ENCODE results near the gene PPP1R12A.

Gene PPP1R12A

GRCh38 chr12:79778802-79779448 is 156.0 kb downstream of the PPP1R12A start:
- Histone ChIP-seq H3K4me1 (ENCODE audit: insufficient read depth, low read length) (peaks cover 4% of the 10 kb centered on the region; the same call in 1 of the 2 replicates), H3K27me3 (ENCODE audit: insufficient read depth, low read length) (no peaks in the 10 kb centered on the region), H3K4me3 (ENCODE audit: low read length) (no peak overlapping the region), H3K36me3 (ENCODE audit: insufficient read depth, low read depth, low read length) (peaks cover 53% of the 10 kb centered on the region), H3K27ac (ENCODE audit: low read length) (no peak overlapping the region), H3K9me3 (ENCODE audit: insufficient read depth, low read depth, low read length) (no peaks in the 10 kb centered on the region), H3K9ac (ENCODE audit: low read depth, low read length) (no peak overlapping the region)

GRCh38 chr12:79776111-79776510 is 158.8 kb downstream of the PPP1R12A start:
- Histone ChIP-seq H3K27ac (ENCODE audit: low read length) (no peak overlapping the region), H3K4me1 (ENCODE audit: insufficient read depth, low read length) (no peaks in the 10 kb centered on the region), H3K36me3 (ENCODE audit: insufficient read depth, low read depth, low read length) (peaks cover 43% of the 10 kb centered on the region), H3K9ac (ENCODE audit: low read depth, low read length) (no peak overlapping the region), H3K27me3 (ENCODE audit: insufficient read depth, low read length) (no peaks in the 10 kb centered on the region), H3K4me3 (ENCODE audit: low read length) (no peak overlapping the region), H3K9me3 (ENCODE audit: insufficient read depth, low read depth, low read length) (no peaks in the 10 kb centered on the region)

- Histone ChIP-seq H3K27ac (ENCODE audit: low read length) (no peak overlapping the region), H3K9me3 (ENCODE audit: insufficient read depth, low read depth, low read length) (no peaks in the 10 kb centered on the region), H3K27me3 (ENCODE audit: insufficient read depth, low read length) (no peaks in the 10 kb centered on the region), H3K36me3 (ENCODE audit: insufficient read depth, low read depth, low read length) (peaks cover 43% of the 10 kb centered on the region), H3K4me1 (ENCODE audit: insufficient read depth, low read length) (no peaks in the 10 kb centered on the region), H3K9ac (ENCODE audit: low read depth, low read length) (no peak overlapping the region), H3K4me3 (ENCODE audit: low read length) (no peak overlapping the region)
Observed at GRCh38 chr12:79775355-79776027, 159.4 kb downstream of the PPP1R12A start.

- Histone ChIP-seq H3K27ac (ENCODE audit: low read length) (no peak overlapping the region), H3K27me3 (ENCODE audit: insufficient read depth, low read length) (no peaks in the 10 kb centered on the region), H3K4me3 (ENCODE audit: low read length) (no peak overlapping the region), H3K9ac (ENCODE audit: low read depth, low read length) (no peak overlapping the region), H3K9me3 (ENCODE audit: insufficient read depth, low read depth, low read length) (no peaks in the 10 kb centered on the region), H3K36me3 (ENCODE audit: insufficient read depth, low read depth, low read length) (peaks cover 31% of the 10 kb centered on the region), H3K4me1 (ENCODE audit: insufficient read depth, low read length) (no peaks in the 10 kb centered on the region)
Observed at GRCh38 chr12:79773896-79774295, 161.0 kb downstream of the PPP1R12A start.

GRCh38 chr12:79769860-79770485 is 164.9 kb downstream of the PPP1R12A start:
- Histone ChIP-seq H3K4me3 (ENCODE audit: low read length) (no peak overlapping the region), H3K27ac (ENCODE audit: low read length) (no peak overlapping the region), H3K9me3 (ENCODE audit: insufficient read depth, low read depth, low read length) (no peaks in the 10 kb centered on the region), H3K27me3 (ENCODE audit: insufficient read depth, low read length) (no peaks in the 10 kb centered on the region), H3K4me1 (ENCODE audit: insufficient read depth, low read length) (no peaks in the 10 kb centered on the region), H3K36me3 (ENCODE audit: insufficient read depth, low read depth, low read length) (peaks cover 13% of the 10 kb centered on the region), H3K9ac (ENCODE audit: low read depth, low read length) (no peak overlapping the region)

GRCh38 chr12:79769189-79769859 is 165.6 kb downstream of the PPP1R12A start:
- Histone ChIP-seq H3K9me3 (ENCODE audit: insufficient read depth, low read depth, low read length) (no peaks in the 10 kb centered on the region), H3K36me3 (ENCODE audit: insufficient read depth, low read depth, low read length) (peaks cover 7% of the 10 kb centered on the region; the same call in 1 of the 2 replicates), H3K27me3 (ENCODE audit: insufficient read depth, low read length) (no peaks in the 10 kb centered on the region), H3K4me1 (ENCODE audit: insufficient read depth, low read length) (no peaks in the 10 kb centered on the region), H3K4me3 (ENCODE audit: low read length) (no peak overlapping the region), H3K9ac (ENCODE audit: low read depth, low read length) (no peak overlapping the region), H3K27ac (ENCODE audit: low read length) (no peak overlapping the region)

GRCh38 chr12:79766705-79767464 is 168.0 kb downstream of the PPP1R12A start:
- Histone ChIP-seq H3K9ac (ENCODE audit: low read depth, low read length) (no peak overlapping the region), H3K9me3 (ENCODE audit: insufficient read depth, low read depth, low read length) (no peaks in the 10 kb centered on the region), H3K27ac (ENCODE audit: low read length) (no peak overlapping the region), H3K4me1 (ENCODE audit: insufficient read depth, low read length) (no peaks in the 10 kb centered on the region), H3K4me3 (ENCODE audit: low read length) (no peak overlapping the region), H3K27me3 (ENCODE audit: insufficient read depth, low read length) (no peaks in the 10 kb centered on the region), H3K36me3 (ENCODE audit: insufficient read depth, low read depth, low read length) (0 out of 2 replicates have a peak, but pooled peaks cover 3% of the 10 kb centered on the region)

GRCh38 chr12:79765157-79765556 is 169.7 kb downstream of the PPP1R12A start:
- no peak overlapping the region for H3K27ac ChIP-seq (ENCODE audit: low read length)
- no peak overlapping the region for H3K9ac ChIP-seq (ENCODE audit: low read depth, low read length)
- no peak overlapping the region for H3K4me3 ChIP-seq (ENCODE audit: low read length)
- H3K4me1 ChIP-seq (ENCODE audit: insufficient read depth, low read length): no peaks in the 10 kb centered on the region
- H3K27me3 ChIP-seq (ENCODE audit: insufficient read depth, low read length): no peaks in the 10 kb centered on the region
- no peaks in the 10 kb centered on the region for H3K36me3 ChIP-seq (ENCODE audit: insufficient read depth, low read depth, low read length)
- no peaks in the 10 kb centered on the region for H3K9me3 ChIP-seq (ENCODE audit: insufficient read depth, low read depth, low read length)

GRCh38 chr12:79764641-79765040 is 170.3 kb downstream of the PPP1R12A start:
- Histone ChIP-seq H3K4me3 (ENCODE audit: low read length) (no peak overlapping the region), H3K9ac (ENCODE audit: low read depth, low read length) (no peak overlapping the region), H3K27me3 (ENCODE audit: insufficient read depth, low read length) (no peaks in the 10 kb centered on the region), H3K4me1 (ENCODE audit: insufficient read depth, low read length) (no peaks in the 10 kb centered on the region), H3K9me3 (ENCODE audit: insufficient read depth, low read depth, low read length) (no peaks in the 10 kb centered on the region), H3K36me3 (ENCODE audit: insufficient read depth, low read depth, low read length) (no peaks in the 10 kb centered on the region), H3K27ac (ENCODE audit: low read length) (no peak overlapping the region)

- H3K27me3 ChIP-seq (ENCODE audit: insufficient read depth, low read length): no peaks in the 10 kb centered on the region
- no peaks in the 10 kb centered on the region for H3K4me1 ChIP-seq (ENCODE audit: insufficient read depth, low read length)
- H3K4me3 ChIP-seq (ENCODE audit: low read length): no peak overlapping the region
- no peak overlapping the region for H3K9ac ChIP-seq (ENCODE audit: low read depth, low read length)
- H3K36me3 ChIP-seq (ENCODE audit: insufficient read depth, low read depth, low read length): no peaks in the 10 kb centered on the region
- no peak overlapping the region for H3K27ac ChIP-seq (ENCODE audit: low read length)
- no peaks in the 10 kb centered on the region for H3K9me3 ChIP-seq (ENCODE audit: insufficient read depth, low read depth, low read length)
Observed at GRCh38 chr12:79763766-79764452, 171.0 kb downstream of the PPP1R12A start.

- Histone ChIP-seq H3K9ac (ENCODE audit: low read depth, low read length) (no peak overlapping the region), H3K27ac (ENCODE audit: low read length) (no peak overlapping the region), H3K4me1 (ENCODE audit: insufficient read depth, low read length) (no peaks in the 10 kb centered on the region), H3K36me3 (ENCODE audit: insufficient read depth, low read depth, low read length) (no peaks in the 10 kb centered on the region), H3K9me3 (ENCODE audit: insufficient read depth, low read depth, low read length) (peaks cover 11% of the 10 kb centered on the region), H3K27me3 (ENCODE audit: insufficient read depth, low read length) (no peaks in the 10 kb centered on the region), H3K4me3 (ENCODE audit: low read length) (no peak overlapping the region)
Observed at GRCh38 chr12:79761341-79761740, 173.6 kb downstream of the PPP1R12A start.
